Ovary (tissue), 9 donors: ENCODE data around the gene RAP1GAP. TPM values are rescaled to one million over a fixed set of nuclear protein-coding genes. Genes with fewer than 3 reads are reported as not detected.

Source experiments
- DNase-seq, 5 donors: peaks; one replicate each; pipeline ENCODE4 v3.0.0-alpha.2; 2019 to 2020
- H3K27ac ChIP-seq, 2 donors: fragments of 200-600 bp; one replicate each; pipeline versions ENCODE4 v1.5.1 to v1.8.0; 2019 to 2022
- H3K27me3 ChIP-seq: fragments of 200-600 bp; one replicate; pipeline ENCODE4 v1.8.0; 2022
- H3K36me3 ChIP-seq: fragments of 200-600 bp; sonication (generic); one replicate; pipeline ENCODE4 v1.5.1; 2019
- H3K4me1 ChIP-seq: one replicate; pipeline ENCODE4 v1.8.1; 2013; ENCODE audit warnings: mild to moderate bottlenecking, moderate library complexity; ENCODE audit not compliant: insufficient read depth
- H3K4me3 ChIP-seq: fragments of 200-600 bp; sonication (generic); one replicate; pipeline ENCODE4 v1.5.1; 2017
- H3K9me3 ChIP-seq, 2 donors: fragments of 200-600 bp in 1 of 2; sonication (generic) in 1 of 2; one replicate each; pipeline versions ENCODE4 v1.5.1 to v1.8.1; 2013 to 2019; ENCODE audit warnings: mild to moderate bottlenecking in 1 of 2, moderate library complexity in 1 of 2
- CTCF ChIP-seq, 3 donors: fragments of 450-650 bp in 2 of 3; fragments of 200-600 bp in 1 of 3; IDR thresholded peaks; one replicate each; pipeline versions ENCODE4 v1.5.1 to v1.8.0; 2016 to 2022; ENCODE audit warnings: antibody characterized with exemption in 3 of 3, mild to moderate bottlenecking in 1 of 3
- EP300 ChIP-seq: sonication (generic); formaldehyde crosslinking; IDR thresholded peaks from one replicate; pipeline ENCODE4 v1.6.1; 2017; ENCODE audit warnings: antibody characterized with exemption
- POLR2A ChIP-seq: fragments of 450-650 bp; IDR thresholded peaks from one replicate; pipeline ENCODE4 v1.6.1; 2017; ENCODE audit warnings: antibody characterized with exemption, mild to moderate bottlenecking, moderate library complexity
- WGBS, 3 donors: extraction: QIAGEN DNeasy Blood & Tissue Kit in 1 of 3; methylation state at CpG; one replicate each; pipeline versions ENCODE4 v1.1.5 to v1.1.7; 2013 to 2017; 5-methylcytosine and 5-hydroxymethylcytosine counted together
- intact Hi-C, 4 donors: fragments of 100-400 bp; cut with DNase I; formaldehyde crosslinking; loops; one replicate each; pipeline versions ENCODE4 v1.11.0 to v1.15.1; 2022 to 2023
- polyA plus RNA-seq, 2 donors: library from polyadenylated mRNA; stranded (reverse); fragments of 200-250 nt in 1 of 2; fragments of 350-450 nt in 1 of 2; fragmentation: Illumina TruSeq in 1 of 2; extraction: RNeasy Lipid Tissue Mini Kit (QIAGEN cat#74804) in 1 of 2; gene quantifications; one replicate each; pipeline ENCODE4 v1.2.3, GENCODE V29; 2013 to 2014
- total RNA-seq, 7 donors: library from RNA; depleted of rRNA in 2 of 7; stranded (reverse); fragments of >200 nt in 2 of 7; fragmentation: NEBNext Ultra II Directional in 3 of 7; extraction: Animal tissue kit (Norgen Biotek cat#: 25700) in 3 of 7; gene quantifications; one replicate each; pipeline versions ENCODE4 v1.1.0 to v1.2.4, GENCODE V29; 2016 to 2023
- donor health status: DM: no; HTN: no; CAD: no; lungs with moderate emphysema.
- donor health status: DM: no; HTN: no; CAD: no.
- donor health status: Bipolar disorder and iron deficiency.
- donor health status: DM: yes; HTN: yes; CAD: no.
- donor health status: DM: no; HTN: no; CAD: no.
- donor health status: DM: yes; HTN: yes; CAD: no.

Gene RAP1GAP
- total and polyA plus RNA-seq, 9 donors: 0.60 to 9.4 (median 2.8) TPM

- Histone ChIP-seq H3K4me3 (no peak overlapping the region), H3K9me3 (no peaks in the 10 kb centered on the region), H3K4me1 (no peaks in the 10 kb centered on the region), H3K36me3 (no peaks in the 10 kb centered on the region), H3K27ac (no peak overlapping the region), H3K27me3 (no peaks in the 10 kb centered on the region)
- no peak for TF ChIP-seq EP300
- no peak for TF ChIP-seq CTCF (IDR thresholded peaks at IDR 0.05)
- no peak for TF ChIP-seq POLR2A
- intact Hi-C loops: no loop called here
- WGBS, 3 donors: 39 to 51% (median 47%) methylated on average over 3 of the region's 3 CpGs
- DNase-seq: no peak
Observed at GRCh38 chr1:21691739-21692138, 22.6 kb upstream of the RAP1GAP start.

- no peak overlapping the region for H3K4me3 ChIP-seq
- no peak for DNase-seq
- WGBS, 3 donors: 94 to 96% (median 95%) methylated on average over 6 of the region's 6 CpGs
- H3K27ac ChIP-seq: no peak overlapping the region
- TF ChIP-seq POLR2A: no peak
- no peak for TF ChIP-seq EP300
- TF ChIP-seq CTCF (IDR thresholded peaks at IDR 0.05): no peak
- no peaks in the 10 kb centered on the region for H3K36me3 ChIP-seq
- H3K9me3 ChIP-seq: no peaks in the 10 kb centered on the region
- no peaks in the 10 kb centered on the region for H3K27me3 ChIP-seq
- no peaks in the 10 kb centered on the region for H3K4me1 ChIP-seq
- intact Hi-C loops: no loop called here
Observed at GRCh38 chr1:21689661-21690372, 20.7 kb upstream of the RAP1GAP start.

- DNase-seq: no peak
- WGBS, 3 donors: 86 to 95% (median 95%) methylated on average over 2 of the region's 2 CpGs
- H3K9me3 ChIP-seq: no peaks in the 10 kb centered on the region
- no peaks in the 10 kb centered on the region for H3K4me1 ChIP-seq
- no peak overlapping the region for H3K4me3 ChIP-seq
- TF ChIP-seq CTCF (IDR thresholded peaks at IDR 0.05) (no peak), POLR2A (no peak), EP300 (no peak)
- H3K36me3 ChIP-seq: no peaks in the 10 kb centered on the region
- intact Hi-C loops: no loop called here
- H3K27ac ChIP-seq: no peak overlapping the region
- no peaks in the 10 kb centered on the region for H3K27me3 ChIP-seq
Observed at GRCh38 chr1:21687081-21687529, 17.9 kb upstream of the RAP1GAP start.

GRCh38 chr1:21685946-21686678 lies 17.0 kb upstream of the RAP1GAP start:
- intact Hi-C loops: no loop called here
- 94 to 98% (median 98%) methylated on average over 4 of the region's 4 CpGs for WGBS, 3 donors
- no peak for TF ChIP-seq CTCF (IDR thresholded peaks at IDR 0.05)
- no peak for TF ChIP-seq POLR2A
- no peak for TF ChIP-seq EP300
- Histone ChIP-seq H3K4me1 (no peaks in the 10 kb centered on the region), H3K27me3 (no peaks in the 10 kb centered on the region), H3K27ac (no peak overlapping the region), H3K4me3 (no peak overlapping the region), H3K9me3 (no peaks in the 10 kb centered on the region), H3K36me3 (no peaks in the 10 kb centered on the region)
- DNase-seq: no peak
